Measurements from ENCODE around the gene ILF2.
A peak's percentile ranks its signal among the peaks of the same experiment; 100 is the strongest.
"Not testable (repeated sequence)": the region's sequence is repeated elsewhere in the genome, so short reads cannot be mapped to it uniquely, and the experiment has no call there.

Gene ILF2

GRCh38 chr1:153670859-153671627 is at the start of gene ILF2:
TSS of gene ILF2 (minus strand) at chr1:153670993. CDS start at chr1:153670922, 71 bp downstream.
- DNase-seq (ENCODE audit: low read depth): peak; percentile 100

GRCh38 chr1:153717330-153717729 is 46.5 kb upstream of the ILF2 start:
- no peak for DNase-seq (ENCODE audit: low read depth)

GRCh38 chr1:153716211-153716610 is 45.4 kb upstream of the ILF2 start:
- DNase-seq (ENCODE audit: low read depth): not testable (repeated sequence)

- DNase-seq (ENCODE audit: low read depth): no peak
Measured at GRCh38 chr1:153711026-153711425, 40.2 kb upstream of the ILF2 start.

- DNase-seq (ENCODE audit: low read depth): no peak
Measured at GRCh38 chr1:153705484-153705883, 34.7 kb upstream of the ILF2 start.

DNA sequence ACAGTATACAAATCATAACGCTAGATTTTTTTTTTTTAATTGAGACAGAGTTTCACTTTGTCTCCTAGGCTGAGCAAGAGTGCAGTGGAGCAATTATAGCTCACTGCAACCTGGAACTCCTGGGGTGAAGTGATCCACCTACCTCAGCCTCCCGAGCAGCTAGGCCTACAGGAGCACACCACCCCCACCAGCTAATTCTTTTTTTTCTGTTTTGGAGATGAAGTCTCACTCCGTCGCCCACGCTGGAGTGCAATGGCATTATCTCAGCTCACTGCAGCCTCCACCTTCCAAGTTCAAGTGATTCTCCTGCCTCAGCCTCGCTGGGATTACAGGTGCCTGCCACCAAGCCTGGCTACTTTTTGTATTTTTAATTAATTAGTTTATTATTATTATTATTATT is 29.0 kb upstream of the ILF2 start:
- DNase-seq (ENCODE audit: low read depth): no peak

GRCh38 chr1:153698923-153699714 is 28.3 kb upstream of the ILF2 start:
- peak; percentile 72 for DNase-seq (ENCODE audit: low read depth)

DNA sequence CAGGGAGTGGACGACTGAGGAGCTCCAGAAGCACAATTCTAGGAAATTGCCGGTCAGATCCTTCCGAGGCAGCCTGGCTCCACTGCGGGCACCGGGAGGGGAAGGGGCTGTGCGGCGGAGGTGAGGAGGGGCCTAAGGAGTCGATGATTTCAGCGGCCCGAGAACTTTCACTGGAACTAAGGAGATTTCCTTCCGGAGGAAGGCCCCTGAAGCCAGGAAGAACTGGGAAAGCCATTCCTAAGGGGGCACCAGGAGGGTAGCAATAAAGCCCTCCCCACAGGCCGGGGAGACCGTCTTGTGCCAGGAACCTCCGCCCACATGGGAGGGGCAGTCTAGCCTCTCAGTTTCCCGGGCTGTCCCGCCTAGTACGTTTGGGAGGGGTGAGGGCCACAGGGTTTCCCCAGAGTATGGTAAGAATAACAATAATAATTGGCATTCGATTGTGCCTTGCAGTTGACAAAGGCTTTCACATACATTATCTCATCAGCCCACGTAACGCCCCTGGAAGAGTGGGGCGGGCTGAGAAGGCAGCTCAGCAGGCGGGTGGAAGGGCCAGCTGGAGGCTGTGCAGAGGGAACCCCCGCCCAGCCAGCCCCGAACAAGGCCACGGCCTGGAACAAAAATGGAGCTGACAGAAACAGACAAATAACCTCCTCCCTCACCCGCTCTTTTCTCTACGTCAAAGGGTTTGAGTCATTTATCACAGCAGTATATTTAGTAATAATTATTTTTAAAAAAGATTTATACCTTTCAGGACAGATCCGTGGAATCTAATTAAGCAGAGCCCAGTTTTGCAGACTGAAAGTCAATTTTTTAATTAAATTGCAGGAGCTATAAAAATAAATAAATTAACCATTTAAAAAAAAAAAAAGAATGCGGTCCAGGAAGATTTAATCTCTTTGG is 27.5 kb upstream of the ILF2 start:
- no peak for DNase-seq (ENCODE audit: low read depth)

- DNase-seq (ENCODE audit: low read depth): no peak
Measured at GRCh38 chr1:153697191-153698019, 26.6 kb upstream of the ILF2 start.

DNA sequence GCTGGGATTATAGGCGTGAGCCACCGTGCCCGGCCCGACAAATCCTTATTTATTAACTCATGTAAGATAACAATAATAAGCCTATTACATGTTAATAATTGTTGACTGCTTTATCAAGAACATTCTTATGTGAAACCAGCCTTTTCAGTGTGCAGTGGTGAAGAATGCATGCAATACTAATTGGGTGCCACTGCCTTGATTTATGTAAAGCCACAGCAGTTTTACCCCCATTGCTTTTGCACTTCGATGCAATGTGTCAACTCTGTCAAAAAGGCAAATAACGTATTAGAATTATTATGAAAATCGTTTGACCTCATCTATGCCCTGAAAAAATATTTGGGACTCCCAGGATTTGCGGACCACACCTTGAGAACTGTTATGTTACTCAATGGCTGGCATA is 25.9 kb upstream of the ILF2 start:
- DNase-seq (ENCODE audit: low read depth): no peak

DNA sequence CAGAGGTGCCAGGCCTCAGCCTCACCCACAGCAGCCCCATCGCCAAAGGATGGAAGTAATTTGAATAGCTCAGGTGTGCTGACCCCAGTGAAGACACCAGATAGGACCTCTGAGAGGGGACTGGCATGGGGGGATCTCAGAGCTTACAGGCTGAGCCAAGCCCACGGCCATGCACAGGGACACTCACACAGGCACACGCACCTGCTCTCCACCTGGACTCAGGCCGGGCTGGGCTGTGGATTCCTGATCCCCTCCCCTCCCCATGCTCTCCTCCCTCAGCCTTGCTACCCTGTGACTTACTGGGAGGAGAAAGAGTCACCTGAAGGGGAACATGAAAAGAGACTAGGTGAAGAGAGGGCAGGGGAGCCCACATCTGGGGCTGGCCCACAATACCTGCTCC is 22.7 kb upstream of the ILF2 start:
- no peak for DNase-seq (ENCODE audit: low read depth)

- DNase-seq (ENCODE audit: low read depth): no peak
Measured at GRCh38 chr1:153688736-153689328, 18.0 kb upstream of the ILF2 start.

DNA sequence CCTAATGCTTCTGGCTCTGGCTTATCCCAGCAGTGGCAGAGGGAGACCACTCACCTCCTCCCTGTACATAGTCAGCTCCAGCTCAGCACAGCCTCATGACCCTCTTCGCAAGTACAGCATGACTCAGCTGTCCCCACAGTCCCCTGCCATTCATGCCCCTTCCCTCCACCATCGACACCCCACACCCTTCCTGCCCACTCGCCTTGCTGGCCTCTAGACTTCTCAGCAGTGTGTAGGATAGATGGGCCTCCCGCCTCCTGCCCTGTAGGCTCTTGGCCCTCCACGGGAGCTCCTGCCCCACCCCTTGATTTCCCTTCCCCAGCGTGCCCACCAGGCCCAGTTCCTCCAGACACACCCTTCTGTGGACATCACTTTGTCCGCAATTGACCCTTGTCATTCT is 17.5 kb upstream of the ILF2 start:
- no peak for DNase-seq (ENCODE audit: low read depth)

- DNase-seq (ENCODE audit: low read depth): no peak
Measured at GRCh38 chr1:153687346-153688125, 16.7 kb upstream of the ILF2 start.

DNA sequence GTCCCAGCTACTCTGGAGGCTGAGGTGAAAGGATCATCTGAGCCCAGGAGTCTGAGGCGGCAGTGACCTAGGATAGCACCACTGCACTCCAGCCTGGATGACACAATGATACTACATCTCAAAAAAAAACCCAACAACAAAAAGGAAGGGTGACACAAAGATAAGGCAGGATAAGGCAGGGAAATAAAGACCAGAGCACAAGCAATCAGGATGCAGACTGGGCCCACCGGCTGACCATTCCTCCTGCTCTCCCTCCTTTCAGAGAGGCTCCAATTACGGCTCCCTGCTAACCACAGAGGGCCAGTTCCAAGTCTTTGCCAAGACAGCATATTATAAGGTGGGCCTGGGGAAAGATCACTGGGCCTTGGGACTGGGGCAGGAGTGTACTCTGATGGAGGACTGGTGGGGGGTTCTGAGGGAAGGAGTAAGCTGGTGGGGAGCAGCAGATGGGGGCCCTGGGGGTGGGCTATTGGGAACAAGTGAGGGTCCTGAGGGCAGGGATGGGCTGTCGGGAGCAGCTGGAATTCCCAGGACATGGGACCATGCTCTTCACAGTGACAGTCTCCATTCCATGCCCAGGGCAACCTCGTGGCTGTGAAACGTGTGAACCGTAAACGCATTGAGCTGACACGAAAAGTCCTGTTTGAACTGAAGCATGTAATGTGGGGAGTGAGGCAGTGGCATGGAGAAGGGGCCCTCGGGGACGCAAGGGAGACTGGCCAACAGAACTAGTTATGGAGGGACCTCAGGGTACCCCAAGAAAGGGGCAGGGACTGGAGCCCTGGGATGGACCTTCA is 14.9 kb upstream of the ILF2 start:
- DNase-seq (ENCODE audit: low read depth): no peak

DNA sequence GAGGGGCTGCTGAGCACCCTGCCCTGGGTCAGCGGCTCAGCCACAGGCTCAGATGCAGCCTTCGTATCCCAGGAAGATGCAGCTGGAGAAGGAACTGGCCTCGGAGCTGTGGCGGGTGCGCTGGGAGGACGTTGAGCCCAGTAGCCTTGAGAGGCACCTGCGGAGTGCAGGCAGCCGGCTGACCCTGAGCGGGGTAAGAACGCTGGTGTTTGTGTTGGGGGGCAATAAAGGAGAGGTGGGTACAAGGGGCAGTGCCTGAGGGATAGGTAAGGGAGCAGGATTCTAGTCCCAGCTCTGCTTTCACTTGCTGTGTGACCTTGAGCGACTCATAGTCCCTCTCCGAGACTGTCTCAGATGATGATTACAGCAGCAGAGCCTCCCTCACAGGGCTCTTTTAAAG is 14.1 kb upstream of the ILF2 start:
- DNase-seq (ENCODE audit: low read depth): no peak

GRCh38 chr1:153683854-153684253 is 13.1 kb upstream of the ILF2 start:
- DNase-seq (ENCODE audit: low read depth): peak; percentile 49

GRCh38 chr1:153682730-153683129 is 11.9 kb upstream of the ILF2 start:
- DNase-seq (ENCODE audit: low read depth): no peak

DNA sequence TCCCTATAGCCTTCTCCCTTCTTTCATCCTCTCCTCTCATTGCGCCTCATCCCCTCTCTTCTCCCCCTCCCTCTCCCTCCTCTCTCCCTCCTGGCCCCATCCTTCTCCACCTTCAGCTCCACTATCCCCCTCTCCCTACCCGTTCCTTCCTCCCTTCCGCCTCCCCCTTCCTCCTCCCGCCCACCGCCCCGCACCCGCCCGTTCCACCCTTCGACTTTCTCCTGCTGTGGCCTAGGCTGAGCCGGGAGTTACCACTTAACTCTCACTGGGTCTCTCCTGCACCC is 9.3 kb upstream of the ILF2 start:
- no peak for DNase-seq (ENCODE audit: low read depth)

All from EH (cell line).